Adrenal gland (tissue), 12 donors: Measurements from ENCODE around the gene TROAP. TPM values are rescaled to one million over a fixed set of nuclear protein-coding genes. Genes with fewer than 3 reads are reported as not detected.

ENCODE experiments used
- DNase-seq, 7 donors: peaks; one replicate each; pipeline ENCODE4 v3.0.0-alpha.2; 2019 to 2020
- H3K27ac ChIP-seq, 5 donors: fragments of 200-600 bp; sonication (generic) in 4 of 5; 1 replicate in 3 of 5; 2 replicates in 2 of 5; pipeline versions ENCODE4 v1.5.1 to v1.8.0; 2016 to 2020; ENCODE audit warnings: mild to moderate bottlenecking in 1 of 5
- H3K27me3 ChIP-seq: fragments of 200-600 bp; 2 replicates; pipeline ENCODE4 v1.8.0; 2021
- H3K36me3 ChIP-seq, 2 donors: fragments of 200-600 bp; replicated peaks in 1 of 2; 1 replicate in 1 of 2; 2 replicates in 1 of 2; pipeline versions ENCODE4 v1.5.1 to v1.8.0; 2018 to 2022
- H3K4me1 ChIP-seq, 2 donors: fragments of 200-600 bp; replicated peaks in 1 of 2; 1 replicate in 1 of 2; 2 replicates in 1 of 2; pipeline versions ENCODE4 v1.5.1 to v1.8.0; 2018 to 2021
- H3K4me3 ChIP-seq, 4 donors: fragments of 200-600 bp; sonication (generic) in 3 of 4; one replicate each; pipeline ENCODE4 v1.5.1; 2016 to 2018
- H3K9me3 ChIP-seq, 3 donors: fragments of 200-600 bp; sonication (generic) in 1 of 3; replicated peaks in 1 of 3; 1 replicate in 2 of 3; 2 replicates in 1 of 3; pipeline versions ENCODE4 v1.5.1 to v1.8.0; 2016 to 2021
- POLR2A ChIP-seq, 2 donors: fragments of 450-650 bp; IDR thresholded peaks; one replicate each; pipeline ENCODE4 v1.6.1; 2017; ENCODE audit warnings: antibody characterized with exemption in 2 of 2, mild to moderate bottlenecking in 2 of 2, moderate library complexity in 1 of 2
- WGBS, 4 donors: extraction: QIAGEN DNeasy Blood & Tissue Kit in 2 of 4; methylation state at CpG; one replicate each; pipeline versions ENCODE4 v1.1.5 to v1.1.7; 2013 to 2017; 5-methylcytosine and 5-hydroxymethylcytosine counted together
- intact Hi-C, 2 donors: fragments of 100-400 bp; cut with DNase I; formaldehyde crosslinking; loops; one replicate each; pipeline versions ENCODE4 v1.14.1 to v1.15.0; 2022 to 2023
- polyA plus RNA-seq, 3 donors: library from polyadenylated mRNA; stranded (reverse); fragments of 200-250 nt in 2 of 3; fragments of 350-450 nt in 1 of 3; fragmentation: Illumina TruSeq in 1 of 3; extraction: RNeasy Lipid Tissue Mini Kit (QIAGEN cat#74804) in 1 of 3; gene quantifications; one replicate each; pipeline ENCODE4 v1.2.3, GENCODE V29; 2013 to 2014
- total RNA-seq, 9 donors: library from RNA; depleted of rRNA in 4 of 9; stranded (reverse); fragments of >200 nt in 4 of 9; fragments of 120-200 nt in 1 of 9; fragmentation: NEBNext Ultra II Directional in 1 of 9; extraction: Animal tissue kit (Norgen Biotek cat#: 25700) in 1 of 9; gene quantifications; one replicate each; pipeline versions ENCODE4 v1.1.0 to v1.2.4, GENCODE V29; 2013 to 2023
- TF ChIP-seq, protein P1 (sequence below), 6 experiments: fragments of 450-650 bp in 4 of 6; fragments of 200-600 bp in 2 of 6; sonication (generic) in 1 of 6; IDR thresholded peaks; 1 replicate in 5 of 6; 2 replicates in 1 of 6; pipeline versions ENCODE4 v1.5.1 to v1.8.0; 2016 to 2021; ENCODE audit warnings: antibody characterized with exemption in 6 of 6, mild to moderate bottlenecking in 2 of 6, moderate library complexity in 1 of 6
- donor health status: healthy with polysubstance abuse.
- donor health status: Bipolar disorder and iron deficiency.
- donor health status: DM: yes; HTN: yes; CAD: no.
- donor health status: DM: no; HTN: no; CAD: no.
- donor health status: DM: no; HTN: no; CAD: no.
- donor health status: DM: yes; HTN: yes; CAD: no.

The TROAP gene
- total and polyA plus RNA-seq, 12 donors: 0.53 to 9.5 (median 1.8) TPM; not detected in 1

DNA sequence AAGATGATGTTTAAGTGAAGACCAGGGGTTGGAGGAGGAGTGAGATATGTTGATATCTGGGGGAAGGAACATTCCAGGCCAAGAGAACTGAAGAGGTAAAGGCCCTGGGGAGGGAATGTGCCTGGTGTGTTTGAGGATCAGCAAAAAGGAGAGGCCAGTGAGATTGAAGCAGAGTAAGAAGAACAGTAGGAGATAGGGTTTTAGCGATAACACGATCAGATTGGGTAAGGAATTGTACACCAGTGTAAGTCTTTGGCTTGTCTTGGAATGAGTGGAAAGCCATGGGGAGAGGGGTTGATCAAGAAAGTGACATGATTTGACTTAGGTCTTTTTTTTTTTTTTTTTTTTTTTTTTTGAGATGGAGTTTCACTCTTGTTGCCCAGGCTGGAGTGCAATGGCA lies 4.8 kb downstream of the TROAP start:
- H3K4me1 ChIP-seq: peaks cover 0 to 5% of the 10 kb centered on the region in 2 donors
- intact Hi-C loops: no loop called here
- 89 to 98% (median 95%) methylated on average over 2 of the region's 2 CpGs for WGBS, 4 donors

GRCh38 chr12:49328816-49329215 lies 5.8 kb downstream of the TROAP start:
- no peak for DNase-seq
- no peak for TF ChIP-seq POLR2A (IDR thresholded peaks at IDR 0.05)
- TF ChIP-seq, protein P1, sequence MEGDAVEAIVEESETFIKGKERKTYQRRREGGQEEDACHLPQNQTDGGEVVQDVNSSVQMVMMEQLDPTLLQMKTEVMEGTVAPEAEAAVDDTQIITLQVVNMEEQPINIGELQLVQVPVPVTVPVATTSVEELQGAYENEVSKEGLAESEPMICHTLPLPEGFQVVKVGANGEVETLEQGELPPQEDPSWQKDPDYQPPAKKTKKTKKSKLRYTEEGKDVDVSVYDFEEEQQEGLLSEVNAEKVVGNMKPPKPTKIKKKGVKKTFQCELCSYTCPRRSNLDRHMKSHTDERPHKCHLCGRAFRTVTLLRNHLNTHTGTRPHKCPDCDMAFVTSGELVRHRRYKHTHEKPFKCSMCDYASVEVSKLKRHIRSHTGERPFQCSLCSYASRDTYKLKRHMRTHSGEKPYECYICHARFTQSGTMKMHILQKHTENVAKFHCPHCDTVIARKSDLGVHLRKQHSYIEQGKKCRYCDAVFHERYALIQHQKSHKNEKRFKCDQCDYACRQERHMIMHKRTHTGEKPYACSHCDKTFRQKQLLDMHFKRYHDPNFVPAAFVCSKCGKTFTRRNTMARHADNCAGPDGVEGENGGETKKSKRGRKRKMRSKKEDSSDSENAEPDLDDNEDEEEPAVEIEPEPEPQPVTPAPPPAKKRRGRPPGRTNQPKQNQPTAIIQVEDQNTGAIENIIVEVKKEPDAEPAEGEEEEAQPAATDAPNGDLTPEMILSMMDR (IDR thresholded peaks at IDR 0.05): no peak
- intact Hi-C loops: no loop called here
- 97% methylated on average over 12 of the region's 12 CpGs for WGBS, 4 donors
- Histone ChIP-seq H3K27me3 (peaks cover 4% of the 10 kb centered on the region), H3K4me1 (no peaks in the 10 kb centered on the region), H3K27ac (no peak overlapping the region), H3K4me3 (no peak overlapping the region), H3K36me3 (no peaks in the 10 kb centered on the region), H3K9me3 (no peaks in the 10 kb centered on the region)

More for the DNA sequence above, 4.8 kb downstream of the TROAP start:
- no peak overlapping the region for H3K27ac ChIP-seq
- DNase-seq: no peak
- no peak overlapping the region for H3K4me3 ChIP-seq
- TF ChIP-seq, protein P1 (IDR thresholded peaks at IDR 0.05): no peak
- no peak for TF ChIP-seq POLR2A (IDR thresholded peaks at IDR 0.05)
- H3K36me3 ChIP-seq: no peaks in the 10 kb centered on the region
- H3K9me3 ChIP-seq: no peaks in the 10 kb centered on the region
- H3K27me3 ChIP-seq: no peaks in the 10 kb centered on the region

DNA sequence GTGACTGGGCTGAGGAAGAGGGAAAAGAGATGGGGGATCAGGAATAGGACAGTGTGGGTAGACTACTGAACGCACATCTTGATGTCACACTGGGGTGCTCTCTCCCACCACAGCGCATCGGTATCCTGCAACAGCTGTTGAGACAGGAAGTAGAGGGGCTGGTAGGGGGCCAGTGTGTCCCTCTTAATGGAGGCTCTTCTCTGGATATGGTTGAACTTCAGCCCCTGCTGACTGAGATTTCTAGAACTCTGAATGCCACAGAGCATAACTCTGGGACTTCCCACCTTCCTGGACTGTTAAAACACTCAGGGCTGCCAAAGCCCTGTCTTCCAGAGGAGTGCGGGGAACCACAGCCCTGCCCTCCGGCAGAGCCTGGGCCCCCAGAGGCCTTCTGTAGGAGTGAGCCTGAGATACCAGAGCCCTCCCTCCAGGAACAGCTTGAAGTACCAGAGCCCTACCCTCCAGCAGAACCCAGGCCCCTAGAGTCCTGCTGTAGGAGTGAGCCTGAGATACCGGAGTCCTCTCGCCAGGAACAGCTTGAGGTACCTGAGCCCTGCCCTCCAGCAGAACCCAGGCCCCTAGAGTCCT lies 7.1 kb downstream of the TROAP start:
- WGBS, 4 donors: 92 to 99% (median 97%) methylated on average over 3 to 7 of the region's 7 CpGs
- Histone ChIP-seq H3K4me3 (no peak overlapping the region), H3K9me3 (no peaks in the 10 kb centered on the region), H3K27ac (no peak overlapping the region), H3K27me3 (peaks cover 16% of the 10 kb centered on the region), H3K36me3 (no peaks in the 10 kb centered on the region), H3K4me1 (no peaks in the 10 kb centered on the region)
- intact Hi-C loops: no loop called here
- TF ChIP-seq, protein P1 (IDR thresholded peaks at IDR 0.05): no peak
- TF ChIP-seq POLR2A (IDR thresholded peaks at IDR 0.05): no peak
- DNase-seq: peak in 1 of 7 donors; percentile 5

GRCh38 chr12:49330631-49331379 lies 7.8 kb downstream of the TROAP start:
- Histone ChIP-seq H3K4me3 (no peak overlapping the region), H3K27me3 (peaks cover 23% of the 10 kb centered on the region), H3K36me3 (no peaks in the 10 kb centered on the region), H3K4me1 (no peaks in the 10 kb centered on the region), H3K27ac (no peak overlapping the region), H3K9me3 (no peaks in the 10 kb centered on the region)
- intact Hi-C loops: no loop called here
- DNase-seq: peak in 2 of 7 donors; percentile 10 to 29
- TF ChIP-seq POLR2A (IDR thresholded peaks at IDR 0.05): no peak
- TF ChIP-seq, protein P1 (IDR thresholded peaks at IDR 0.05): no peak
- WGBS, 4 donors: 73 to 90% (median 77%) methylated on average over 1 to 14 of the region's 14 CpGs
